ENCODE measurements around the gene SFXN1. TPM values are rescaled to one million over a fixed set of nuclear protein-coding genes. Genes with fewer than 3 reads are reported as not detected.

The SFXN1 gene
- total RNA-seq, 1 donor from 2014 or later, result 181 TPM

GRCh38 chr5:175576096-175576495 is 97.7 kb downstream of the SFXN1 start:
- Mint-ChIP-seq H3K4me1 (peaks cover 15% of the 10 kb centered on the region), H3K9me3 (peaks cover 12% of the 10 kb centered on the region), H3K27ac (no peak overlapping the region), H3K36me3 (no peaks in the 10 kb centered on the region), H3K27me3 (ENCODE audit: insufficient read depth, low read depth) (peaks cover 2% of the 10 kb centered on the region), H3K4me3 (no peak overlapping the region)
- no peaks in the 10 kb centered on the region for H3K9me3 ChIP-seq (ENCODE audit: low read depth)
- no peaks in the 10 kb centered on the region for H4K20me1 ChIP-seq (ENCODE audit: low read depth)
- no peak for DNase-seq (ENCODE audit: low spot score)
- no peak overlapping the region for H2AFZ ChIP-seq (replicated peaks)
- no peak overlapping the region for H3K9ac ChIP-seq
- peaks cover 8% of the 10 kb centered on the region for H3K4me1 ChIP-seq
- H3K27ac ChIP-seq, result no peak overlapping the region
- no peaks in the 10 kb centered on the region for H3K36me3 ChIP-seq
- H3K79me2 ChIP-seq (ENCODE audit: low read depth), result no peaks in the 10 kb centered on the region
- H3F3A ChIP-seq (ENCODE audit: low read depth), result no peaks in the 10 kb centered on the region
- no peaks in the 10 kb centered on the region for H3K27me3 ChIP-seq
- H3K4me2 ChIP-seq, result no peak overlapping the region
- no peak for TF ChIP-seq EZH2phosphoT487 (IDR thresholded peaks at IDR 0.05)
- TF ChIP-seq EZH2 (IDR thresholded peaks at IDR 0.05), result no peak
- TF ChIP-seq CTCF (IDR thresholded peaks at IDR 0.05), result no peak
- no peak overlapping the region for H3K4me3 ChIP-seq

GRCh38 chr5:175576591-175576990 is 98.2 kb downstream of the SFXN1 start:
- H3F3A ChIP-seq (ENCODE audit: low read depth), result no peaks in the 10 kb centered on the region
- H3K4me1 Mint-ChIP-seq, result peaks cover 15% of the 10 kb centered on the region
- H3K27ac ChIP-seq, result no peak overlapping the region
- no peaks in the 10 kb centered on the region for H3K79me2 ChIP-seq (ENCODE audit: low read depth)
- H4K20me1 ChIP-seq (ENCODE audit: low read depth), result no peaks in the 10 kb centered on the region
- peaks cover 2% of the 10 kb centered on the region for H3K27me3 Mint-ChIP-seq (ENCODE audit: insufficient read depth, low read depth)
- H3K9me3 Mint-ChIP-seq, result peaks cover 14% of the 10 kb centered on the region
- H3K4me2 ChIP-seq, result no peak overlapping the region
- no peak overlapping the region for H3K27ac Mint-ChIP-seq
- H3K4me3 ChIP-seq, result no peak overlapping the region
- H3K27me3 ChIP-seq, result no peaks in the 10 kb centered on the region
- no peak overlapping the region for H3K4me3 Mint-ChIP-seq
- no peak for DNase-seq (ENCODE audit: low spot score)
- no peak overlapping the region for H2AFZ ChIP-seq (replicated peaks)
- H3K9ac ChIP-seq, result no peak overlapping the region
- TF ChIP-seq EZH2 (IDR thresholded peaks at IDR 0.05) (no peak), EZH2phosphoT487 (IDR thresholded peaks at IDR 0.05) (no peak), CTCF (IDR thresholded peaks at IDR 0.05) (no peak)
- H3K4me1 ChIP-seq, result peaks cover 8% of the 10 kb centered on the region
- no peaks in the 10 kb centered on the region for H3K9me3 ChIP-seq (ENCODE audit: low read depth)
- no peaks in the 10 kb centered on the region for H3K36me3 ChIP-seq
- no peaks in the 10 kb centered on the region for H3K36me3 Mint-ChIP-seq

Other genes starting within 250 kb of the SFXN1 start
- gene DRD1, start 34.4 kb upstream of the SFXN1 start, total RNA-seq (ENCODE audit: low replicate concordance), result 0.09 TPM in 1 of 2 replicates, not detected in the other
- gene HRH2, start 179.5 kb downstream of the SFXN1 start, total RNA-seq (ENCODE audit: low replicate concordance), result 0.19 TPM in 1 of 2 replicates, not detected in the other

Data from neural progenitor cell (in vitro differentiated cells).